ENCODE data around the gene TMEM151A. TPM values are rescaled to one million over a fixed set of nuclear protein-coding genes. Genes with fewer than 3 reads are reported as not detected.

Gene TMEM151A
- total and polyA plus RNA-seq, 2 experiments from 2014 or later = 1.0 to 4.4 TPM

DNA sequence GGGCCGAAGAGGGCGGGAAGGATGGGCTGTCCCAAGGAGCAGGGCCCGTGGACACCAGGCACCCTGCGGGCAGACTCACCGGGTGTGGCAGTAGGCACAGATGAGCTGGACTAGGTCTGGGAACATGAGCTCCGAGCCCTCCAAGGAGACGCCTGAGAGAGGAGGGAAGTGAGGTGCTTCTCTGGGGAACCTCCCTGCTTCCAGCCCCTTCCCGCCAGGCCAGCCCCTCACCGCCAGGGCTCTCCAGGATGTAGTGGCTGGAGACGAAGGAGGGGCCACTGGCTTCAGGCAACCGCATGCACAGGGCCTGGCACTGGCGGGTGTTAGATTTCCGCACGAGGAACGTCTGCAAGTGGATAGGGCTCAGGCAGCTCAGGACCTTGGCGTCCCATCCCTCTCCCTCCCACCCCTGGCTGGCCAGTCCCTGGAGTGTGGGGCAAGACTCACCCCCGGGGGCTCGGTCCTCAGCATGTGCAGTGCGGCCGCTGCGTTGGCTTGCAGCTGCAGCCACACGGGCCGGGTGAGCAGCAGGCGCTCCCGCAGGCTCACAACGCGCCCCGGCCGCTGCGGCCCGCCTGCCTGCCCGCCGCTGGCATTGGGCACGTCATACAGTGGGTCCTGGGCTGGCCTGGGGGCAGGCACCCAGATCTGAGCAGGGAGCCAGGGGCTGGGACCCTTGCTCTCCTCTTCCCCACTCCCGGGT, 44.0 kb downstream of the TMEM151A start:
- DNase-seq (ENCODE audit: low spot score) (peak; percentile 72), ATAC-seq (peak; percentile 52)
- Histone ChIP-seq H3K4me1 (ENCODE audit: insufficient read depth) (peaks cover 16% of the 10 kb centered on the region; the same call in 1 of the 2 replicates), H2AFZ (no peak overlapping the region), H3K4me3 (peak overlapping the region; percentile 60), H3K36me3 (ENCODE audit: insufficient read depth) (no peaks in the 10 kb centered on the region; the same call in 1 of the 2 replicates), H3F3A (replicated peaks; ENCODE audit: low read depth) (0 out of 2 replicates have a peak, but pooled peaks cover 6% of the 10 kb centered on the region), H3K27me3 (ENCODE audit: insufficient read depth) (no peaks in the 10 kb centered on the region), H3K27ac (ENCODE audit: low read depth) (no peak overlapping the region), H4K20me1 (replicated peaks; ENCODE audit: insufficient read depth) (no peaks in the 10 kb centered on the region; the same call in 1 of the 2 replicates), H3K79me2 (replicated peaks; ENCODE audit: insufficient read depth) (no peaks in the 10 kb centered on the region), H3K4me2 (peak overlapping the region; percentile 82), H3K9me2 (ENCODE audit: insufficient read depth) (no peaks in the 10 kb centered on the region)
- Mint-ChIP-seq H3K36me3 (ENCODE audit: low read depth) (peaks cover 7% of the 10 kb centered on the region), H3K4me3 (peak overlapping the region; percentile 83), H3K27me3 (ENCODE audit: insufficient read depth, low read depth, poor library complexity) (peaks cover 4% of the 10 kb centered on the region), H3K27ac (no peak overlapping the region), H3K9me3 (no peaks in the 10 kb centered on the region), H3K4me1 (peaks cover 18% of the 10 kb centered on the region)
- TF ChIP-seq CREB1 (CRISPR knock-in tag; IDR thresholded peaks at IDR 0.05; ENCODE audit: low read depth) = no peak
- no peak for TF ChIP-seq ZNF114 (CRISPR knock-in tag; IDR thresholded peaks at IDR 0.05)
- TF ChIP-seq, protein P1, sequence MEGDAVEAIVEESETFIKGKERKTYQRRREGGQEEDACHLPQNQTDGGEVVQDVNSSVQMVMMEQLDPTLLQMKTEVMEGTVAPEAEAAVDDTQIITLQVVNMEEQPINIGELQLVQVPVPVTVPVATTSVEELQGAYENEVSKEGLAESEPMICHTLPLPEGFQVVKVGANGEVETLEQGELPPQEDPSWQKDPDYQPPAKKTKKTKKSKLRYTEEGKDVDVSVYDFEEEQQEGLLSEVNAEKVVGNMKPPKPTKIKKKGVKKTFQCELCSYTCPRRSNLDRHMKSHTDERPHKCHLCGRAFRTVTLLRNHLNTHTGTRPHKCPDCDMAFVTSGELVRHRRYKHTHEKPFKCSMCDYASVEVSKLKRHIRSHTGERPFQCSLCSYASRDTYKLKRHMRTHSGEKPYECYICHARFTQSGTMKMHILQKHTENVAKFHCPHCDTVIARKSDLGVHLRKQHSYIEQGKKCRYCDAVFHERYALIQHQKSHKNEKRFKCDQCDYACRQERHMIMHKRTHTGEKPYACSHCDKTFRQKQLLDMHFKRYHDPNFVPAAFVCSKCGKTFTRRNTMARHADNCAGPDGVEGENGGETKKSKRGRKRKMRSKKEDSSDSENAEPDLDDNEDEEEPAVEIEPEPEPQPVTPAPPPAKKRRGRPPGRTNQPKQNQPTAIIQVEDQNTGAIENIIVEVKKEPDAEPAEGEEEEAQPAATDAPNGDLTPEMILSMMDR (conservative IDR thresholded peaks at IDR 0.05; ENCODE audit: low read depth in 2 of 2) = no peak
- no peak for TF ChIP-seq EZH2 (IDR thresholded peaks at IDR 0.05; ENCODE audit: low read depth, unreplicated experiment)
- TF ChIP-seq JUNB (IDR thresholded peaks at IDR 0.05; ENCODE audit: unreplicated experiment) = no peak
- no peak for TF ChIP-seq ETS1 (IDR thresholded peaks at IDR 0.05)
- TF ChIP-seq ZNF462 (CRISPR knock-in tag; IDR thresholded peaks at IDR 0.05) = no peak
- TF ChIP-seq STAT1 (IDR thresholded peaks at IDR 0.05; ENCODE audit: unreplicated experiment) = no peak
- no peak for TF ChIP-seq NANOG (IDR thresholded peaks at IDR 0.05; ENCODE audit: borderline replicate concordance)
- TF ChIP-seq EZH2phosphoT487 (IDR thresholded peaks at IDR 0.05; ENCODE audit: unreplicated experiment) = no peak
- TF ChIP-seq ZNF331 (CRISPR knock-in tag; IDR thresholded peaks at IDR 0.05; ENCODE audit: low read depth) = no peak
- no peak for TF ChIP-seq POLR2AphosphoS5 (IDR thresholded peaks at IDR 0.05; ENCODE audit: low read depth)
- TF ChIP-seq, protein P2, sequence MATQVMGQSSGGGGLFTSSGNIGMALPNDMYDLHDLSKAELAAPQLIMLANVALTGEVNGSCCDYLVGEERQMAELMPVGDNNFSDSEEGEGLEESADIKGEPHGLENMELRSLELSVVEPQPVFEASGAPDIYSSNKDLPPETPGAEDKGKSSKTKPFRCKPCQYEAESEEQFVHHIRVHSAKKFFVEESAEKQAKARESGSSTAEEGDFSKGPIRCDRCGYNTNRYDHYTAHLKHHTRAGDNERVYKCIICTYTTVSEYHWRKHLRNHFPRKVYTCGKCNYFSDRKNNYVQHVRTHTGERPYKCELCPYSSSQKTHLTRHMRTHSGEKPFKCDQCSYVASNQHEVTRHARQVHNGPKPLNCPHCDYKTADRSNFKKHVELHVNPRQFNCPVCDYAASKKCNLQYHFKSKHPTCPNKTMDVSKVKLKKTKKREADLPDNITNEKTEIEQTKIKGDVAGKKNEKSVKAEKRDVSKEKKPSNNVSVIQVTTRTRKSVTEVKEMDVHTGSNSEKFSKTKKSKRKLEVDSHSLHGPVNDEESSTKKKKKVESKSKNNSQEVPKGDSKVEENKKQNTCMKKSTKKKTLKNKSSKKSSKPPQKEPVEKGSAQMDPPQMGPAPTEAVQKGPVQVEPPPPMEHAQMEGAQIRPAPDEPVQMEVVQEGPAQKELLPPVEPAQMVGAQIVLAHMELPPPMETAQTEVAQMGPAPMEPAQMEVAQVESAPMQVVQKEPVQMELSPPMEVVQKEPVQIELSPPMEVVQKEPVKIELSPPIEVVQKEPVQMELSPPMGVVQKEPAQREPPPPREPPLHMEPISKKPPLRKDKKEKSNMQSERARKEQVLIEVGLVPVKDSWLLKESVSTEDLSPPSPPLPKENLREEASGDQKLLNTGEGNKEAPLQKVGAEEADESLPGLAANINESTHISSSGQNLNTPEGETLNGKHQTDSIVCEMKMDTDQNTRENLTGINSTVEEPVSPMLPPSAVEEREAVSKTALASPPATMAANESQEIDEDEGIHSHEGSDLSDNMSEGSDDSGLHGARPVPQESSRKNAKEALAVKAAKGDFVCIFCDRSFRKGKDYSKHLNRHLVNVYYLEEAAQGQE (IDR thresholded peaks at IDR 0.05; ENCODE audit: unreplicated experiment) = no peak
